ENCODE results near the gene SPATA13.

DNA sequence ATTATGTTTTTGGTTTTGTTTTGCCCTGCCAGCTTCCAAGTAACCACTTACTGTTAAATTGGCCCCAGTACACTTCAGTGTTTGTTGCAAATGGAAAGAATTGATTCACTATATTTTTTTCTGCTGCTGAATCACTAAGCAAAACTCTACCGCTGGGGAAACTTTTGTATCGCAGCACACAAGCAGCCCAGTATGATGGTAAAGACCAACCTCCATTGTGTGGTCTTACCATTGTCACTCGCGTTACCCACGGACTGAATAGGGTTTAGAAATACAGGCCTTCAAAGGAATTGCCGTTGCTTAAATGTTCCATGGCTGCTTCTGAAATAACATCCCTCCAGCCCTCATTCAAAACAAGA, 7.9 kb downstream of the SPATA13 start:
- TF ChIP-seq RARB (CRISPR knock-in tag; IDR thresholded peaks at IDR 0.05), result no peak
- TF ChIP-seq TCF4 (CRISPR knock-in tag; IDR thresholded peaks at IDR 0.05; ENCODE audit: borderline replicate concordance), result no peak
- TF ChIP-seq, protein P1, sequence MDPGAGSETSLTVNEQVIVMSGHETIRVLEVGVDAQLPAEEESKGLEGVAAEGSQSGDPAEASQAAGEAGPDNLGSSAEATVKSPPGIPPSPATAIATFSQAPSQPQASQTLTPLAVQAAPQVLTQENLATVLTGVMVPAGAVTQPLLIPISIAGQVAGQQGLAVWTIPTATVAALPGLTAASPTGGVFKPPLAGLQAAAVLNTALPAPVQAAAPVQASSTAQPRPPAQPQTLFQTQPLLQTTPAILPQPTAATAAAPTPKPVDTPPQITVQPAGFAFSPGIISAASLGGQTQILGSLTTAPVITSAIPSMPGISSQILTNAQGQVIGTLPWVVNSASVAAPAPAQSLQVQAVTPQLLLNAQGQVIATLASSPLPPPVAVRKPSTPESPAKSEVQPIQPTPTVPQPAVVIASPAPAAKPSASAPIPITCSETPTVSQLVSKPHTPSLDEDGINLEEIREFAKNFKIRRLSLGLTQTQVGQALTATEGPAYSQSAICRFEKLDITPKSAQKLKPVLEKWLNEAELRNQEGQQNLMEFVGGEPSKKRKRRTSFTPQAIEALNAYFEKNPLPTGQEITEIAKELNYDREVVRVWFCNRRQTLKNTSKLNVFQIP (CRISPR knock-in tag; IDR thresholded peaks at IDR 0.05; ENCODE audit: borderline replicate concordance, low read depth), result no peak
- TF ChIP-seq ARNTL (CRISPR knock-in tag; IDR thresholded peaks at IDR 0.05; ENCODE audit: borderline replicate concordance, low read depth), result no peak
- TF ChIP-seq, protein P2, sequence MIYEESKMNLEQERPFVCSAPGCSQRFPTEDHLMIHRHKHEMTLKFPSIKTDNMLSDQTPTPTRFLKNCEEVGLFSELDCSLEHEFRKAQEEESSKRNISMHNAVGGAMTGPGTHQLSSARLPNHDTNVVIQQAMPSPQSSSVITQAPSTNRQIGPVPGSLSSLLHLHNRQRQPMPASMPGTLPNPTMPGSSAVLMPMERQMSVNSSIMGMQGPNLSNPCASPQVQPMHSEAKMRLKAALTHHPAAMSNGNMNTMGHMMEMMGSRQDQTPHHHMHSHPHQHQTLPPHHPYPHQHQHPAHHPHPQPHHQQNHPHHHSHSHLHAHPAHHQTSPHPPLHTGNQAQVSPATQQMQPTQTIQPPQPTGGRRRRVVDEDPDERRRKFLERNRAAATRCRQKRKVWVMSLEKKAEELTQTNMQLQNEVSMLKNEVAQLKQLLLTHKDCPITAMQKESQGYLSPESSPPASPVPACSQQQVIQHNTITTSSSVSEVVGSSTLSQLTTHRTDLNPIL (CRISPR knock-in tag; IDR thresholded peaks at IDR 0.05; ENCODE audit: low read depth), result no peak
- TF ChIP-seq ZNF8 (CRISPR knock-in tag; IDR thresholded peaks at IDR 0.05), result no peak
- TF ChIP-seq ZFP3 (CRISPR knock-in tag; IDR thresholded peaks at IDR 0.05), result no peak
- no peak for TF ChIP-seq GLIS3 (CRISPR knock-in tag; IDR thresholded peaks at IDR 0.05)
- TF ChIP-seq, protein P3, sequence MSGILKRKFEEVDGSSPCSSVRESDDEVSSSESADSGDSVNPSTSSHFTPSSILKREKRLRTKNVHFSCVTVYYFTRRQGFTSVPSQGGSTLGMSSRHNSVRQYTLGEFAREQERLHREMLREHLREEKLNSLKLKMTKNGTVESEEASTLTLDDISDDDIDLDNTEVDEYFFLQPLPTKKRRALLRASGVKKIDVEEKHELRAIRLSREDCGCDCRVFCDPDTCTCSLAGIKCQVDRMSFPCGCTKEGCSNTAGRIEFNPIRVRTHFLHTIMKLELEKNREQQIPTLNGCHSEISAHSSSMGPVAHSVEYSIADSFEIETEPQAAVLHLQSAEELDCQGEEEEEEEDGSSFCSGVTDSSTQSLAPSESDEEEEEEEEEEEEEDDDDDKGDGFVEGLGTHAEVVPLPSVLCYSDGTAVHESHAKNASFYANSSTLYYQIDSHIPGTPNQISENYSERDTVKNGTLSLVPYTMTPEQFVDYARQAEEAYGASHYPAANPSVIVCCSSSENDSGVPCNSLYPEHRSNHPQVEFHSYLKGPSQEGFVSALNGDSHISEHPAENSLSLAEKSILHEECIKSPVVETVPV (CRISPR knock-in tag; IDR thresholded peaks at IDR 0.05), result no peak
- TF ChIP-seq ZFP30 (CRISPR knock-in tag; IDR thresholded peaks at IDR 0.05), result no peak

Data from SK-N-SH treated with all-trans-retinoic acid at 6 μM for 48 hours (cell line).